Neuronal stem cell (in vitro differentiated cells): ENCODE measurements around the gene RAB3A.
"Not testable (repeated sequence)": the region's sequence is repeated elsewhere in the genome, so short reads cannot be mapped to it uniquely, and the experiment has no call there.

ENCODE experiments used
- DNase-seq: peaks from one replicate; pipeline ENCODE4 v3.0.0-alpha.2; 2013; ENCODE audit warnings: low spot score
- H2AFZ ChIP-seq: one replicate; pipeline ENCODE4 v1.6.1; 2013; ENCODE audit warnings: mild to moderate bottlenecking, low read length, inconsistent platforms
- H2AK5ac ChIP-seq: 2 replicates; pipeline ENCODE4 v1.6.1; 2013; ENCODE audit warnings: low read depth, mild to moderate bottlenecking, inconsistent platforms, low read length, moderate library complexity, mixed read lengths
- H2BK120ac ChIP-seq: 2 replicates; pipeline ENCODE4 v1.6.1; 2013; ENCODE audit warnings: low read depth, mild to moderate bottlenecking, inconsistent platforms, low read length, moderate library complexity, mixed read lengths
- H2BK12ac ChIP-seq: one replicate; pipeline ENCODE4 v1.6.1; 2013; ENCODE audit warnings: low read length, inconsistent platforms
- H2BK15ac ChIP-seq: 2 replicates; pipeline ENCODE4 v1.6.1; 2013; ENCODE audit warnings: mild to moderate bottlenecking, low read length, inconsistent platforms, mixed read lengths
- H2BK5ac ChIP-seq: one replicate; pipeline ENCODE4 v1.6.1; 2013; ENCODE audit warnings: inconsistent platforms, mild to moderate bottlenecking, low read length, moderate library complexity
- H3K14ac ChIP-seq: one replicate; pipeline ENCODE4 v1.6.1; 2013; ENCODE audit warnings: low read length, inconsistent platforms
- H3K18ac ChIP-seq: 2 replicates; pipeline ENCODE4 v1.6.1; 2013; ENCODE audit warnings: low read length, inconsistent platforms
- H3K23ac ChIP-seq: 2 replicates; pipeline ENCODE4 v1.6.1; 2013; ENCODE audit warnings: low read depth, mild to moderate bottlenecking, mixed read lengths, low read length, inconsistent platforms; ENCODE audit not compliant: poor library complexity
- H3K27ac ChIP-seq: replicated peaks from 3 replicates; pipeline ENCODE4 v1.5.1; 2013; ENCODE audit warnings: low read length, inconsistent platforms
- H3K27me3 ChIP-seq, 3 experiments: 2 replicates each; pipeline ENCODE4 v1.6.1; 2013; ENCODE audit warnings: low read length in 3 of 3, mild to moderate bottlenecking in 2 of 3, inconsistent platforms in 1 of 3, low read depth in 1 of 3, mixed read lengths in 1 of 3, moderate library complexity in 1 of 3; ENCODE audit not compliant: control insufficient read depth in 3 of 3, insufficient read depth in 3 of 3
- H3K36me3 ChIP-seq, 2 donors: replicated peaks in 1 of 2; 2 replicates each; pipeline ENCODE4 v1.6.1; 2013; ENCODE audit warnings: low read length in 2 of 2; ENCODE audit not compliant: control insufficient read depth in 2 of 2, insufficient read depth in 2 of 2
- H3K4ac ChIP-seq: 2 replicates; pipeline ENCODE4 v1.6.1; 2013; ENCODE audit warnings: inconsistent platforms, mild to moderate bottlenecking, low read length, moderate library complexity
- H3K4me1 ChIP-seq, 2 donors: 1 replicate in 1 of 2; 2 replicates in 1 of 2; pipeline ENCODE4 v1.6.1; 2013; ENCODE audit warnings: low read length in 2 of 2, low read depth in 1 of 2; ENCODE audit not compliant: control insufficient read depth in 2 of 2, insufficient read depth in 1 of 2
- H3K4me2 ChIP-seq: one replicate; pipeline ENCODE4 v1.6.1; 2013; ENCODE audit warnings: mild to moderate bottlenecking, low read length, inconsistent platforms; ENCODE audit not compliant: insufficient read depth, poor library complexity, severe bottlenecking
- H3K4me3 ChIP-seq, 2 donors: 2 replicates each; pipeline ENCODE4 v1.5.1; 2013; ENCODE audit warnings: low read length in 2 of 2, mild to moderate bottlenecking in 2 of 2, inconsistent platforms in 1 of 2, moderate library complexity in 1 of 2
- H3K79me1 ChIP-seq: one replicate; pipeline ENCODE4 v1.6.1; 2013; ENCODE audit warnings: low read depth, mild to moderate bottlenecking, inconsistent platforms, low read length, moderate library complexity
- H3K9ac ChIP-seq: one replicate; pipeline ENCODE4 v1.6.1; 2013; ENCODE audit warnings: mild to moderate bottlenecking, low read depth, low read length, inconsistent platforms; ENCODE audit not compliant: poor library complexity
- H3K9me3 ChIP-seq, 2 donors: replicated peaks in 1 of 2; 2 replicates each; pipeline versions ENCODE3 to v1.6.1; 2013; ENCODE audit warnings: low read length in 2 of 2, mild to moderate bottlenecking in 2 of 2, inconsistent platforms in 1 of 2, low read depth in 1 of 2, mixed read lengths in 1 of 2, moderate library complexity in 1 of 2; ENCODE audit not compliant: control insufficient read depth in 2 of 2, insufficient read depth in 1 of 2
- H4K8ac ChIP-seq: one replicate; pipeline ENCODE4 v1.6.1; 2013; ENCODE audit warnings: low read depth, mild to moderate bottlenecking, inconsistent platforms, low read length, moderate library complexity
- H4K91ac ChIP-seq: one replicate; pipeline ENCODE4 v1.6.1; 2013; ENCODE audit warnings: low read length, low read depth, mild to moderate bottlenecking, inconsistent platforms; ENCODE audit not compliant: poor library complexity
- WGBS, 2 donors: extraction: QIAGEN DNeasy Blood & Tissue Kit; methylation state at CpG; one replicate each; pipeline ENCODE4 v1.1.7; 2013; ENCODE audit warnings: missing lambda C conversion rate in 2 of 2, mixed read lengths in 1 of 2; ENCODE audit not compliant: insufficient read length in 2 of 2, insufficient replicate concordance in 1 of 2; ENCODE audit errors: extremely low coverage in 2 of 2; 5-methylcytosine and 5-hydroxymethylcytosine counted together

RAB3A gene

DNA sequence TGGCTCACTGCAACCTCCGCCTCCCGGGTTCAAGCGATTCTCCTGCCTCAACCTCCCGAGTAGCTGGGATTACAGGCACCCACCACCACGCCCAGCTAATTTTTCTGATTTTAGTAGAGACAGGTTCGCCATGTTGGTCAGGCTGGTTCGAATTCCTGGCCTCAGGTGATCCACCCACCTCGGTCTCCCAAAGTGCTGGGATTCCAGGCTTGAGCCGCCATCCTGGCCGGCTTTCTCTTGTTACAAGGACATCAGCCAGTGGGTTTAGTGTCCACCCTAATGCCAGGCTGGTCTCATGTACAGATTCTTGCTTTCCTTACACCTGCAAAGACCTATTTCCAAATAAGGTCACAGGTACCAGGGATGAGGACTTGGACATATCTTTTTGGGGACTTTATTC lies 44.0 kb downstream of the RAB3A start:
- H2BK5ac ChIP-seq, result no peak overlapping the region
- H3K4me3 ChIP-seq, result no peak overlapping the region
- H2AK5ac ChIP-seq, result no peak overlapping the region
- no peak overlapping the region for H3K9ac ChIP-seq
- no peaks in the 10 kb centered on the region for H3K27me3 ChIP-seq
- no peak overlapping the region for H3K18ac ChIP-seq
- no peak overlapping the region for H3K4me2 ChIP-seq
- H3K4me1 ChIP-seq, result peaks cover 8 to 20% of the 10 kb centered on the region in 2 donors
- no peak overlapping the region for H2BK12ac ChIP-seq
- H3K79me1 ChIP-seq, result peaks cover 7% of the 10 kb centered on the region
- no peaks in the 10 kb centered on the region for H3K9me3 ChIP-seq
- no peak overlapping the region for H4K91ac ChIP-seq
- H3K27ac ChIP-seq, result no peak overlapping the region
- H4K8ac ChIP-seq, result no peak overlapping the region
- no peak overlapping the region for H2BK120ac ChIP-seq
- H2BK15ac ChIP-seq, result no peak overlapping the region
- WGBS, 2 donors, result no CpG with 5 or more reads among the region's 10 CpGs
- peaks cover 39 to 55% of the 10 kb centered on the region in 2 donors for H3K36me3 ChIP-seq
- H3K23ac ChIP-seq, result no peak overlapping the region
- no peak for DNase-seq
- H3K14ac ChIP-seq, result no peak overlapping the region
- no peak overlapping the region for H3K4ac ChIP-seq
- no peak overlapping the region for H2AFZ ChIP-seq

DNA sequence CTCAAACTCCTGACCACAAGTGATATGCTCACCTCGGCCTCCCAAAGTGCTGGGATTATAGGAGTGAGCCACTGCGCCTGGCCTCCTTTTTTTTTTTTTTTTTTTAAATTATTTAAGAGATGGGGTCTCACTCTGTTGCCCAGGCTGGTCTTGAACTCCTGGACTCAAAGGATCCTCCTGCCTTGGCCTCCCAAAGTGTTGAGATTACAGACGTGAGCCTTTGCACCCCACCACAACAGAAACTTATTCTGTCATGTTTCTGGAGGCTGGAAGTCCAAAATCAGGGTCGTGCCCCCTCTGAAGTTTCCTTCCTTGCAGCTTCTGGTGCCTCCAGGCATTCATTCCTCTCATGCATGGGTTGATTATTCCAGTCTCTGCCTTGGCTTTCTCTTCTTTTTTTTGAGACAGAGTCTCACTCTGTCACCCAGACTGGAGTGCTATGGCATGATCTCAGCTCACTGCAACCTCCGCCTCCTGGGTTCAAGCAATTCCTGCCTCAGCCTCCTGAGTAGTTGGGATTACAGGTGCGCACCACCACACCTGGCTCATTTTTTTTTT lies 44.7 kb downstream of the RAB3A start:
- H3K27me3 ChIP-seq, H3K9me3 ChIP-seq, H2BK120ac ChIP-seq, H2AK5ac ChIP-seq, H2BK5ac ChIP-seq, DNase-seq, H4K91ac ChIP-seq, H3K23ac ChIP-seq, H3K14ac ChIP-seq, H2BK15ac ChIP-seq, H3K9ac ChIP-seq, H3K4ac ChIP-seq, H4K8ac ChIP-seq, H3K4me3 ChIP-seq, H3K27ac ChIP-seq, H3K79me1 ChIP-seq, H2AFZ ChIP-seq, H2BK12ac ChIP-seq, H3K4me2 ChIP-seq, H3K18ac ChIP-seq: not testable (repeated sequence)
- WGBS, 2 donors, result no CpG with 5 or more reads among the region's 6 CpGs
- Histone ChIP-seq H3K36me3 (peaks cover 38 to 51% of the 10 kb centered on the region in 2 donors), H3K4me1 (peaks cover 12 to 21% of the 10 kb centered on the region in 2 donors)

DNA sequence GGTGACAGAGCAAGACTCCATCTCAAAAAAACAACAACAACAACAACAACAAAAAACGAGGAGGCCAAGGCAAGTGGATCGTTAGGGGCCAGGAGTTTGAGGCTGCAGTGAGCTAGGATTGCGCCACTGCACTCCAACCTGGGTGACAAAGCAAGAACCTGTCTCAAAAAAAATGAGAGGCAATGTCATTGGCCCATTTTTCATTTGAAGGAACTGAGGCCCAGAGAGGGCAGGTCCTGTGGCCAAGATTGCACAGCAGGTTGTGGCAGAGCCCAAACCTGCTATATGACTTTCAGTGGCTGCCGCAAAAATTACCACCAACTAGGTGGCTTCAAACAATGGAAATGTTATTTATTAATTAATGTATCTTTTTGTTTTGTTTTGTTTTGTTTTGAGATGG lies 45.4 kb downstream of the RAB3A start:
- no peaks in the 10 kb centered on the region for H3K27me3 ChIP-seq
- H2AFZ ChIP-seq, result no peak overlapping the region
- H2BK15ac ChIP-seq, result no peak overlapping the region
- no peak overlapping the region for H2BK5ac ChIP-seq
- no peak overlapping the region for H2BK12ac ChIP-seq
- no peak overlapping the region for H4K91ac ChIP-seq
- H3K4me2 ChIP-seq, result no peak overlapping the region
- no peaks in the 10 kb centered on the region for H3K9me3 ChIP-seq
- H3K4me1 ChIP-seq, result peaks cover 12 to 26% of the 10 kb centered on the region in 2 donors
- H3K27ac ChIP-seq, result peak overlapping the region; percentile 72
- H3K9ac ChIP-seq, result no peak overlapping the region
- peaks cover 35 to 45% of the 10 kb centered on the region in 2 donors for H3K36me3 ChIP-seq
- H2BK120ac ChIP-seq, result no peak overlapping the region
- peaks cover 9% of the 10 kb centered on the region for H3K79me1 ChIP-seq
- H3K4ac ChIP-seq, result no peak overlapping the region
- H3K23ac ChIP-seq, result no peak overlapping the region
- H3K18ac ChIP-seq, result no peak overlapping the region
- no CpG with 5 or more reads among the region's 4 CpGs for WGBS, 2 donors
- no peak overlapping the region for H3K4me3 ChIP-seq
- H4K8ac ChIP-seq, result no peak overlapping the region
- DNase-seq, result no peak
- no peak overlapping the region for H2AK5ac ChIP-seq
- H3K14ac ChIP-seq, result no peak overlapping the region

DNA sequence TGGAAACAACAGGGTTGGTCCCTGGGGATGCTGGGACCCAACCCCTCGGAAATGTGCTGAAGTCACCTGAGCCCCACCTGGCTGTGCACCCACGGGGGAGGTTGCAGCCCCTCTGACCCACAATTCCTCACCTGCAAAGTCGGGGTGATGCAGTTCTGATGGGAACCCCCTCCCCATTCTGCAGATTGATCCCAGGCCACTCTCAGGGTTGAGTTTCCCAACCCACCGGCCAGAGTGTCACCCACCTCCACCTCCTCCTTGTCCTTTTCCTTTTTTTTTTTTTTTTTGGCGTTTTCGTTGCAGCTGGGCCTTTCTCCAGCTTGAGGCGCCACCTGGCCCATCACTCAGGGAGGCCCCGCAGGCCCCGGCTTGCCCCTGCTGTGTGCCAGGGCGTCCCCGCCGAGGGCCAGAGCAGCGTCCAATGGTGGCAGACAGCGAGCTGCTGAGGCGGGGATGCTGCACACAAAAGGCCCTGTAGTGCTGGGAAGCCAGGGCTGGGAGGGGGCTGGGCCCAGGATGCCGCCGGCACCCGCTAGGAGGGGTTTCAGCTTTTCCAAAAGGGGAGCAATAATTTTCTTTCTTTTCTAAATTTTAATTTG lies 46.3 kb downstream of the RAB3A start:
- Histone ChIP-seq H2AFZ (no peak overlapping the region), H3K9me3 (no peaks in the 10 kb centered on the region), H3K79me1 (peaks cover 12% of the 10 kb centered on the region), H3K4me2 (peak overlapping the region; percentile 15), H3K9ac (no peak overlapping the region), H3K4me3 (no peak overlapping the region), H4K91ac (no peak overlapping the region), H3K36me3 (peaks cover 27 to 37% of the 10 kb centered on the region in 2 donors), H4K8ac (no peak overlapping the region), H2BK5ac (peak overlapping the region; percentile 87), H3K14ac (no peak overlapping the region), H3K18ac (peak overlapping the region; percentile 93), H2AK5ac (peak overlapping the region; percentile 88), H3K27ac (peak overlapping the region; percentile 72), H2BK15ac (peak overlapping the region; percentile 52), H3K4ac (no peak overlapping the region), H3K27me3 (no peaks in the 10 kb centered on the region), H2BK120ac (no peak overlapping the region), H3K23ac (no peak overlapping the region), H3K4me1 (peaks cover 12 to 26% of the 10 kb centered on the region in 2 donors), H2BK12ac (peak overlapping the region; percentile 97)
- WGBS, 2 donors, result no CpG with 5 or more reads among the region's 18 CpGs
- no peak for DNase-seq
